ENCODE data around the gene TMEM115.

TMEM115 gene

GRCh38 chr3:50353245-50354004, 5.9 kb downstream of the TMEM115 start:
- DNase-seq (ENCODE audit: low spot score in 2 of 2), result no peak
- in situ Hi-C loops (cut with MboI; ENCODE audit: low sequenced_read_pairs), result loop anchor here (10.0 kb wide), 1 partner anchor 1031 kb away; the partner anchor contains the start of gene MANF

GRCh38 chr3:50352781-50353180, 6.5 kb downstream of the TMEM115 start:
- Histone ChIP-seq H3K4me1 (peaks cover 26% of the 10 kb centered on the region), H3K4me3 (no peak overlapping the region), H3K27me3 (ENCODE audit: low read depth) (no peaks in the 10 kb centered on the region), H3K36me3 (replicated peaks) (peaks cover 61% of the 10 kb centered on the region), H3K9me3 (no peaks in the 10 kb centered on the region)
- in situ Hi-C loops (cut with MboI; ENCODE audit: low sequenced_read_pairs), result loop anchor here (10.0 kb wide), 1 partner anchor 1032 kb away; the partner anchor contains the start of gene MANF
- peak in 1 of 2 experiments; percentile 22 for DNase-seq (ENCODE audit: low spot score in 2 of 2)

More at GRCh38 chr3:50353245-50354004, 5.9 kb downstream of the TMEM115 start:
- Histone ChIP-seq H3K36me3 (replicated peaks) (peaks cover 61% of the 10 kb centered on the region), H3K9me3 (no peaks in the 10 kb centered on the region), H3K4me3 (no peak overlapping the region), H3K27me3 (ENCODE audit: low read depth) (no peaks in the 10 kb centered on the region), H3K4me1 (peaks cover 28% of the 10 kb centered on the region)

GRCh38 chr3:50351323-50351697, 8.0 kb downstream of the TMEM115 start:
- no peaks in the 10 kb centered on the region for H3K27me3 ChIP-seq (ENCODE audit: low read depth)
- H3K36me3 ChIP-seq (replicated peaks), result peaks cover 50% of the 10 kb centered on the region
- in situ Hi-C loops (cut with MboI; ENCODE audit: low sequenced_read_pairs), result loop anchor here (10.0 kb wide), 1 partner anchor 1033 kb away; the partner anchor contains the start of gene MANF
- peak overlapping the region; percentile 90 for H3K4me3 ChIP-seq
- peaks cover 12% of the 10 kb centered on the region for H3K4me1 ChIP-seq
- no peaks in the 10 kb centered on the region for H3K9me3 ChIP-seq
- DNase-seq (ENCODE audit: low spot score in 2 of 2), result no peak

GRCh38 chr3:50350527-50351322, 8.6 kb downstream of the TMEM115 start, which contains the start of the genes CYB561D2 and NPRL2:
TSS of gene CYB561D2 (plus strand) at chr3:50350862. CDS start at chr3:50351434, 572 bp downstream.
TSS of gene NPRL2 (minus strand) at chr3:50350775. CDS start at chr3:50350652, 123 bp downstream.
- in situ Hi-C loops (cut with MboI; ENCODE audit: low sequenced_read_pairs), result loop anchor here (10.0 kb wide), 1 partner anchor 1034 kb away; the partner anchor contains the start of gene MANF

GRCh38 chr3:50350213-50350526, 9.2 kb downstream of the TMEM115 start:
- no peak for DNase-seq (ENCODE audit: low spot score in 2 of 2)
- peak overlapping the region; percentile 90 for H3K4me3 ChIP-seq
- H3K4me1 ChIP-seq, result peaks cover 9% of the 10 kb centered on the region
- H3K9me3 ChIP-seq, result no peaks in the 10 kb centered on the region
- H3K27me3 ChIP-seq (ENCODE audit: low read depth), result no peaks in the 10 kb centered on the region
- peaks cover 39% of the 10 kb centered on the region for H3K36me3 ChIP-seq (replicated peaks)
- in situ Hi-C loops (cut with MboI; ENCODE audit: low sequenced_read_pairs), result loop anchor here (10.0 kb wide), 1 partner anchor 1035 kb away; the partner anchor contains the start of gene MANF

More at GRCh38 chr3:50350527-50351322, 8.6 kb downstream of the TMEM115 start, which contains the start of the genes CYB561D2 and NPRL2:
- Histone ChIP-seq H3K9me3 (no peaks in the 10 kb centered on the region), H3K4me1 (peaks cover 9% of the 10 kb centered on the region), H3K4me3 (peak within 1 kb of the TSS; percentile 90), H3K36me3 (replicated peaks) (peaks cover 45% of the 10 kb centered on the region), H3K27me3 (ENCODE audit: low read depth) (no peaks in the 10 kb centered on the region)
- peak; percentile 89 to 99 for DNase-seq (ENCODE audit: low spot score in 2 of 2)

- H3K9me3 ChIP-seq, result no peaks in the 10 kb centered on the region
- H3K4me1 ChIP-seq, result peaks cover 9% of the 10 kb centered on the region
- no peaks in the 10 kb centered on the region for H3K27me3 ChIP-seq (ENCODE audit: low read depth)
- H3K36me3 ChIP-seq (replicated peaks), result peaks cover 21% of the 10 kb centered on the region
- peak; percentile 57 to 83 for DNase-seq (ENCODE audit: low spot score in 2 of 2)
- in situ Hi-C loops (cut with MboI; ENCODE audit: low sequenced_read_pairs), result loop anchor here (5.0 kb wide), 1 partner anchor 200 kb away; no protein-coding TSS in a partner anchor
- no peak overlapping the region for H3K4me3 ChIP-seq
These were observed 12.0 kb downstream of the TMEM115 start for GRCh38 chr3:50347187-50347813.

GRCh38 chr3:50345586-50346234, 13.6 kb downstream of the TMEM115 start, which contains the start of gene ZMYND10:
TSS of gene ZMYND10 (minus strand) at chr3:50345732. CDS start at chr3:50345579, 153 bp downstream.
- Histone ChIP-seq H3K36me3 (replicated peaks) (peaks cover 18% of the 10 kb centered on the region), H3K4me3 (no peak within 1 kb of the TSS), H3K9me3 (no peaks in the 10 kb centered on the region), H3K27me3 (ENCODE audit: low read depth) (no peaks in the 10 kb centered on the region), H3K4me1 (peaks cover 9% of the 10 kb centered on the region)
- no peak for DNase-seq (ENCODE audit: low spot score in 2 of 2)
- in situ Hi-C loops (cut with MboI; ENCODE audit: low sequenced_read_pairs), result loop anchor here (5.0 kb wide), 1 partner anchor 202 kb away; no protein-coding TSS in a partner anchor

- Histone ChIP-seq H3K4me1 (peaks cover 3% of the 10 kb centered on the region), H3K36me3 (replicated peaks) (peaks cover 18% of the 10 kb centered on the region), H3K4me3 (no peak overlapping the region), H3K27me3 (ENCODE audit: low read depth) (no peaks in the 10 kb centered on the region), H3K9me3 (no peaks in the 10 kb centered on the region)
- in situ Hi-C loops (cut with MboI; ENCODE audit: low sequenced_read_pairs), result loop anchor here (5.0 kb wide), 1 partner anchor 202 kb away; no protein-coding TSS in a partner anchor
- DNase-seq (ENCODE audit: low spot score in 2 of 2), result peak in 1 of 2 experiments; percentile 7
These were observed 14.3 kb downstream of the TMEM115 start for GRCh38 chr3:50345008-50345407.

- H3K4me1 ChIP-seq, result peaks cover 9% of the 10 kb centered on the region
- DNase-seq (ENCODE audit: low spot score in 2 of 2), result peak in 1 of 2 experiments; percentile 19
- no peak overlapping the region for H3K4me3 ChIP-seq
- no peaks in the 10 kb centered on the region for H3K27me3 ChIP-seq (ENCODE audit: low read depth)
- in situ Hi-C loops (cut with MboI; ENCODE audit: low sequenced_read_pairs), result no loop called here
- H3K9me3 ChIP-seq, result no peaks in the 10 kb centered on the region
- H3K36me3 ChIP-seq (replicated peaks), result peaks cover 7% of the 10 kb centered on the region
These were observed 16.3 kb downstream of the TMEM115 start for GRCh38 chr3:50342813-50343633.

GRCh38 chr3:50341996-50342650, 17.2 kb downstream of the TMEM115 start:
- Histone ChIP-seq H3K36me3 (replicated peaks) (no peaks in the 10 kb centered on the region), H3K4me1 (peaks cover 13% of the 10 kb centered on the region), H3K4me3 (no peak overlapping the region), H3K9me3 (no peaks in the 10 kb centered on the region), H3K27me3 (ENCODE audit: low read depth) (no peaks in the 10 kb centered on the region)
- DNase-seq (ENCODE audit: low spot score in 2 of 2), result no peak
- in situ Hi-C loops (cut with MboI; ENCODE audit: low sequenced_read_pairs), result no loop called here

- H3K36me3 ChIP-seq (replicated peaks), result peaks cover 5% of the 10 kb centered on the region; the same call in 1 of the 2 replicates
- peak in 1 of 2 experiments; percentile 6 for DNase-seq (ENCODE audit: low spot score in 2 of 2)
- peaks cover 13% of the 10 kb centered on the region for H3K4me1 ChIP-seq
- no peaks in the 10 kb centered on the region for H3K9me3 ChIP-seq
- in situ Hi-C loops (cut with MboI; ENCODE audit: low sequenced_read_pairs), result no loop called here
- no peaks in the 10 kb centered on the region for H3K27me3 ChIP-seq (ENCODE audit: low read depth)
- no peak overlapping the region for H3K4me3 ChIP-seq
These were observed 17.8 kb downstream of the TMEM115 start for GRCh38 chr3:50341537-50341936.
